GM18519 (cell line): ENCODE results near the gene PCDHA1.

ENCODE experiments used
- ATAC-seq: cut with Tn5 transposase; IDR thresholded peaks from one replicate; pipeline ENCODE4 v1.9.1; 2021; ENCODE audit warnings: mild to moderate bottlenecking, moderate library complexity; ENCODE audit not compliant: unreplicated experiment, low FRiP score

The PCDHA1 gene

DNA sequence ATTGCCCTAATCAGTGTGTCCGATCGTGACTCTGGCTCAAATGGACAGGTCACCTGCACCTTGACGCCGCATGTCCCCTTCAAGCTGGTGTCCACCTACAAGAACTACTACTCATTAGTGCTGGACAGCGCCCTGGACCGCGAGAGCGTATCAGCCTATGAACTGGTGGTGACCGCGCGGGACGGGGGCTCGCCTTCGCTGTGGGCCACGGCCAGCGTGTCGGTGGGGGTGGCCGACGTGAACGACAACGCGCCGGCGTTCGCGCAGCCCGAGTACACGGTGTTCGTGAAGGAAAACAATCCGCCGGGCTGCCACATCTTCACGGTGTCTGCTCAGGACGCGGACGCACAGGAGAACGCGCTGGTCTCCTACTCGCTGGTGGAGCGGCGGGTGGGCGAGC is 97.4 kb downstream of the PCDHA1 start:
- ATAC-seq, result no peak

DNA sequence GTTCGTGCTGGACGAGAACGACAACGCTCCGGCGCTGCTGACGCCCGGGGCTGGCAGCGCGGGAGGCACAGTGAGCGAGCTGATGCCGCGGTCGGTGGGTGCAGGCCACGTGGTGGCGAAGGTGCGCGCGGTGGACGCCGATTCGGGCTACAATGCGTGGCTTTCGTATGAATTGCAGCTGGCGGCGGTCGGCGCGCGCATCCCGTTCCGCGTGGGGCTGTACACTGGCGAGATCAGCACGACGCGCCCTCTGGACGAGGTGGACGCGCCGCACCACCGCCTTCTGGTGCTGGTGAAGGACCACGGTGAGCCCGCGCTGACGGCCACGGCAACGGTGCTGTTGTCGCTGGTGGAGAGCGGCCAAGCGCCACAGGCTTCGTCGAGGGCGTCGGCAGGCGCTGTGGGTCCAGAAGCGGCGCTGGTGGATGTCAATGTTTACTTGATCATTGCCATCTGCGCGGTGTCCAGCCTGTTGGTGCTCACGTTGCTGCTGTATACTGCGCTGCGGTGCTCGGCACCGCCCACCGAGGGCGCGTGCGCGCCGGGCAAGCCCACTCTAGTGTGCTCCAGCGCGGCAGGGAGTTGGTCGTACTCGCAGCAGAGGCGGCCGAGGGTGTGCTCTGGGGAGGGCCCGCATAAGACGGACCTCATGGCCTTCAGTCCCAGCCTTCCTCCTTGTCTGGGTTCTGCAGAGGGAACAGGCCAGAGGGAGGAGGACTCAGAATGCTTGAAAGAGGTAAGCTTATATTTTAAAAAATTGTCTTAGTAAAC is 98.2 kb downstream of the PCDHA1 start:
- ATAC-seq, result no peak

DNA sequence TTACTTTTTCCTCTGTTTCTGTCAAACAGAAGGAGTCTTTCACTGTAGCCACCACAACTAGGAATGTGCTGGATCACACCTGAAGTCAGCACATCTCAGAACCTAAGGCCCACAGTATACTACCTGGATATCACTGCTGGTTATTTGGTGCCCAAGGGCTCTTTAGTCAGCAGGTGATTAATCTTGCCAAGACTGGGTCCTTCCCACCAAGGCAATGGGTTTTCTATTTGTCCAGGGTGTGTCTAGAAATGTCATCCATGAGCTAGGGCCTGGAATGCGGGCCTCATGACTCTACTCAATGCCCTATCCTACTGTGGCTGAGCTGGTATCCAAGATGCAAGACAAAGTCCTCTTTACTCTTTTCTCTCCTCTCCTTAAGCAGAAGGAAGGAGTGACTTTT is 130.4 kb downstream of the PCDHA1 start:
- ATAC-seq, result no peak

DNA sequence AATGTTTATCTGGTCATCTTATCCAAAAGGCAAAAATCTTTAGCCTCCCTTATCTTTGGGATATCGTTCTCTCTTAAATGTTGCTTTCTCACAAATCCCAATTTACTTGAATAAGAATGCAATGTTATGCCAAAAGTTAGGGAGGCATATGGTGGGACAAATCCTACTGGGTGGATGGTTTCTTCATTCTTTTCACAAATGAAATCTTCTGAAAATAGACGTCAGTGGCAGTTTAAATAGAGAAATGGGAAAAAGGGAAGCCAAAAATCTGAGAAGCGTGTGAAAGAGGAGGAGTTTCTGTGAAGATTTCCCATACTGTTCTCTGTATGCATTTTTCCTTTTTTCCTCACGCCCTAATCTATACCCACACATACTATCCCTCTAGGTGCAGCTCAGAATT is 137.7 kb downstream of the PCDHA1 start:
- ATAC-seq, result no peak

DNA sequence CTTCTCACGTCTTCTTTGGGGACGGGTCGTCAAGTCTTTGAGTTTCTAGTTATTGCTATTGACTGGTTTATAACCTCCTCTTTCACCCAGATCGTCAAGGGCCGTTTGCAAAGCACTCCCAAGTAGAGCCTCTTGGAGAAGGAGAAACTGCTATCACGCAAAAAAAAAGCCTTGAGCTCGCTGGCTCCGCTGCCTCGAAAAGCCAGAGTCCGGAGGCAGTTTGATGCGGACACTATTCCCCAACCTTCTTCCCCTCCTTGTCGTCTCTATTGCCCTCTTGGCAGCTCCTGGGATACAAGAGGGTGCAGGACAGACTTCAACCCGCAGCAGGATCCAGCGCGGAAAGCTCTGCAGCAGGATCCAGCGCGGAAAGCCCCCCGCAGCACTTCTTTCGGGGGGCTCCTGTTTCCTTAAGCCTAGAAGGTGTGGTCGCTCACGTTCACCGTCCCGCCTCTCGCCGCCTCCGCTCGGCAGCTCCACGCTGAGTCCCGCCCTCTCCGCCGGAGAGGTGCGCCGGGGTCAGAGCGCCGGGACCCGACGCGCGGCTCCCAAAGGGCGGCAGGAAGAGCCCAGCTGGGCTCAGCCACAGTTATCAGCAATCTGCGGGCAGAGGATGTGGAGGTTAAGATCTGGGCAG is 140.0 kb downstream of the PCDHA1 start, which contains the start of gene PCDHAC1:
Gene PCDHAC1 (plus strand): TSS at position 494 of the 637 bp plus-strand sequence. CDS start 594 bp downstream, outside the sequence.
- no peak for ATAC-seq

DNA sequence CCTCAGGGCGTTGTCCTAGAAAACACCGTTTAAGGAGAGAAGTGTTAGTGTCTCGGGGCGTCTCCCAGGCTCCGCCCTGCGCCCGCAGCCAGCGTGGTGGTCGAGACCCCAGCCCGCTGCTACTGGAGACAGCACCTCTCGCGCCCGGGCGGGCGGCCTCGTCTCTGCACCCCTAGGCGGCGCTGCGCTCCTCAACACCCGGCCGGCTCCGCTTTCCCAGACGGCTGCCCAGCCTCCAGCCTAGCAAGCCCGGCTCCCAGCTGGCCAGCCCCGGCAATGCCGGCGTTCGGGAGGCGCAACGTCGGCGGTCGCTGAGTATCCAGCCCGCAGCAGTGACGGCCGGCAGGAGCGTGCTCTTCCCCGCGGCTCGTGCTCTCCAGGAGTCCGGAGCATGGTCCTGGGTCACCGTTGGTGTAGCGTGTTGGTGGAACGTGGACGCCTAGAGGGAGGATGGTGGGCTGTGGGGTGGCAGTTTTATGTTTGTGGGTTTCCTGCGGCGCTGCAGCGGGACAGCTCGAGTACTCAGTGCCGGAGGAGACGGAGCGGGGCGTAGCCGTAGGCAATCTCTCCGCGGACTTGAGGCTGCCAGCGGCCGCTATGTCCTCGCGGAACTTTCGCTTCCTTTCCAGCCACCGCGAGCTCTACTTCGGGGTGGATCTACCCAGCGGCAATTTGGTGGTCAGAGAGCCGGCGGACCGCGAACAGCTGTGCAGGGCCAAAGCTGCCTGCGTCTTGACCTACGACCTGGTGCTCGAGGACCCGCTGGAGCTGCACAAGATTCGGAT is 140.7 kb downstream of the PCDHA1 start:
- ATAC-seq, result no peak

DNA sequence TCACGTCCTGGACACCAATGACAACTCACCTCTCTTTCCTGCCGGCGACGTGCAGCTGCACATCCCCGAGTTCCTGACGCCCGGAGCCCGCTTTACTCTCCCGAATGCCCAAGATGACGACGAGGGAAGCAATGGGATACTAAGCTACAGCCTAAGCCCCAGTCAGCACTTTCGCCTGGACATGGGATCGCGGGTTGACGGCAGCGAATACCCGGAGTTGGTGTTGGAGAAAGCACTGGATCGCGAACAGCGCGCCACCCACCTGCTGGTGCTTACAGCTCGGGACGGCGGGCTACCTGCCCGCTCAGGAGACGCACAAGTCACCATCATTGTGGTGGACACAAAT is 141.3 kb downstream of the PCDHA1 start:
- ATAC-seq, result no peak

DNA sequence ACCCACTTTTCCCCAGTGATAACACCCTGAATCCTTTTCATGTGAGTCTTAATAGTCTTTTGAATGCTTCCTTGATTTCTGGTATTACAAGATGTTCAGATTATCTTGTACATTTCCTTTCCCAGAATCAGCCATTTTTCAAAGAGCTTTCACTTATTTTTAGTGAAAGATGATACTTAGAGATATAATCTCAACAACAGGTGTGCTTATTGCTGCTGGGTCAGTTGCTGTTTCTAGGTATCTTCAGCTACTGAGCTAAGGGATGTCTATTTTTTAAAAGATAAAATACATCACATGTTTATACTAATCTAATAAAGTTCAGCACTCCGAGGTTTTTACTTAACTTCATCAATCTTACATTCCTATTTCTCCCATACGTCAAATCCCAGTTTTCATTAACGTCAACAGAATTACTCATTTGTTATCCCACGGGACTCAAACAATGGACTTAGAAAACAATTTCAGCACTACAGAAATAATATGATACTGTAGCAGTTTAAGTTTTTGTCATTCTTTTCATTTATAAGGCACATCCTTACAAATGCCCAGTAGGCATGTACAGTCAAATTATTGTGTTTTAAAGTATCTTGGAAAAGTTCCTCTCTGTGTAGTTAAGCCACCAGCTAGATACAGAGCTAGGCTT is 149.1 kb downstream of the PCDHA1 start:
- no peak for ATAC-seq

DNA sequence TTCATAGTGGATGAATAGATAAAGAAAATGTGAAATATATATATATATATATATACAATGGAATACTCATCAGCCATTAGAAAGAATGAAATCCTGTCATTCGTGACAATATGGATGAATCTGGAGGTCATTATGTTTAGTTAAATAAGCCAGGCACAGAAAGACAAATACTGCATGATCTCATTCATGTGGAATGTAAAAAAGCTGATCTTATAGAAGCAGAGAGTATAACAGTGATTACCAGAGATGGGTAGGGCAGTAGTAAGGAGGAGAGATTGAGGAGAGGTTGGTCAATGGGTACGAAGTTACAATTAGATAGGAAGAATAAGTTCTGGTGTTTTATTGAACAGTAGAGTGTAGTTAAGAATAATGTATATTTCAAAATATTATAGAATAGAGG is 160.6 kb downstream of the PCDHA1 start:
- ATAC-seq, result no peak

DNA sequence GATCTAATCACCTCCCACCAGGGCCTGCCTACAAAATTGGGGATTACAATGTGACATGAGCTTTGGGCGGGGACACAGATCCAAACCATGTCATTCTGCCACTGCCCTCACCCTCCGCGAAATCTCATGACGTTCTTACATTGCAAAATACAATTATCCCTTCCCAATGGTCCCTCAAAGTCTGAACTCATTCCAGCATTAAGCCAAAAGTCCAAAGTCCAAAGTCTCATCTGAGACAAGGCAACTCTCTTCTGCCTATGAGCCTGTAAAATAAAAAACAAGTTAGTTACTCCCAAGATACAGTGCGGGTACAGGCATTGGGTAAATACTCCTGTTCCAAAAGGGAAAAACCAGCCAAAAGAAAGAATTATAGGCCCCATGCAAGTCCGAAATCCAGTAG is 165.7 kb downstream of the PCDHA1 start:
- ATAC-seq, result no peak

DNA sequence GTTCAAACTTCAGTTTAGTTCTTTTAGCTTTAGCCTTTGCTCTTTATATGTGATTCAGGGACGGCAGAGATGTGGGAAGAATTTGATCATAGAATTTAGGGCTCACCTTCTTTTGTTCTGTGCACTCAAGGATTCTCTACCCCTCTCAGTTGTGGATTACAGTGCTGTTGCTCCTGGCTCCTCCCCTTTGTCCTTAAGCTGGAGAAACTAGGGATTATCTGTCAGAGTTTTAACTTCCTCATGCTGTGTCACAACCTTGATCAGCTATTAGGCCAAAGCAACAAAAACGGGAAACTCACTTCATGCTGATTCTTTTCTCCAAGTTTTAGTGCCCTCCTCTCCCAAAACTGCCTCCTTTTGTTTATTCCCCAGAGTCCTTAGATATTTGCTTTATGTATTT is 167.3 kb downstream of the PCDHA1 start:
- no peak for ATAC-seq

DNA sequence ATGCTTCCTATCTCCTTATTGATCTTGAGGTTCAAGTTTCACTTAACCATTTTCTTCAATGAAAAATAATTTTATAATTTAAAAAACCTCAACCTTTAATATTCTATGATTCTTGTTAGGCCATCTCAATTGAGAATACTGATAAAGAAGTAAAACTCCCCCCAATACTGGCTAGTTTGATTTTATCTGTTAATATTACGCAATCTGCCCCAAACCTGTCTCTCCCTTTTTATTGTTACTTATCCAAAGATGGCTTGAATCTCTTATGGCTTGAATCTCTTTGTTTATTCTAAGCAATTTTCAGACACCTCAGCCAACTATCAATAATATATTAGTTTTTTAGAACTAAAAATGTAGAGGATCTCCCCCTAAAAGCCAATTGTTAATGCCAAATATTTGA is 176.2 kb downstream of the PCDHA1 start:
- no peak for ATAC-seq

DNA sequence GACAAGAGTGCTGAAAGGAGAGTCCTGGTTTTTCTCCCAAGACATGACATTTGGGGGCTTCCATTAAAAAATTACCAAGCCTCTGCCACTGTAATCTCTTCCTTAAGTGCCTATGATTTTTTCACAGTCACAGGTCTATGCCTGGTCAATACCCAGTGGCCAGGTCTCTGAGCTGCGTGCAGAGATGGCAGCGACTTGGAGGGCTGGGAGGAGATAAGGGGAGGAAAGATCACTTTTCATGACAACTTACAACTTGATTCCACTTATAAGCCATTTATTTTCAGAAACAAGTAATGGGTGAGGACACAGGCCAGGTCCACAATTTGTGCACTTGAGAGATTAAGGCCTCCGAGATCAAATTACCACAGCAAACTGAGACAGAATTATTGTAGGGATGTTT is 178.4 kb downstream of the PCDHA1 start:
- ATAC-seq, result no peak

DNA sequence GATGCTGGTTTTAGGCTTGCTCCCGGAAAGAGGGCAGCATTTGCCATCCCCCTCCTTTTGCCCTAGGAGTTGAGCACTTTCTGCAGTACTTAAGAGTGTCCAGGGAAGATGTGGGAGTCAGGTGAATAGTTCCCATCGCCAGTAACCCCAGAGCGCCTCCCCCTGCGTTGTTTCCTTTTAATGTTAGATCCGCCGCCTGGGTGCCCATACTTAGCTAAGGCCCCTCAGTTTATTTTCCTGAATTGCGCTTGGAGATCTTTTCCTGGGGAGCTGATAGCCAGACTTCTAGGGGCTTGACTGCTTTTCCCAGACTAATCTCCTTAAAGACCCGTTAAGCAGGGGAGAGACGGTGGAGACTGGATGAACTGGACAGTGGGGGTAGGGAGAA is 180.0 kb downstream of the PCDHA1 start:
- ATAC-seq, result no peak

DNA sequence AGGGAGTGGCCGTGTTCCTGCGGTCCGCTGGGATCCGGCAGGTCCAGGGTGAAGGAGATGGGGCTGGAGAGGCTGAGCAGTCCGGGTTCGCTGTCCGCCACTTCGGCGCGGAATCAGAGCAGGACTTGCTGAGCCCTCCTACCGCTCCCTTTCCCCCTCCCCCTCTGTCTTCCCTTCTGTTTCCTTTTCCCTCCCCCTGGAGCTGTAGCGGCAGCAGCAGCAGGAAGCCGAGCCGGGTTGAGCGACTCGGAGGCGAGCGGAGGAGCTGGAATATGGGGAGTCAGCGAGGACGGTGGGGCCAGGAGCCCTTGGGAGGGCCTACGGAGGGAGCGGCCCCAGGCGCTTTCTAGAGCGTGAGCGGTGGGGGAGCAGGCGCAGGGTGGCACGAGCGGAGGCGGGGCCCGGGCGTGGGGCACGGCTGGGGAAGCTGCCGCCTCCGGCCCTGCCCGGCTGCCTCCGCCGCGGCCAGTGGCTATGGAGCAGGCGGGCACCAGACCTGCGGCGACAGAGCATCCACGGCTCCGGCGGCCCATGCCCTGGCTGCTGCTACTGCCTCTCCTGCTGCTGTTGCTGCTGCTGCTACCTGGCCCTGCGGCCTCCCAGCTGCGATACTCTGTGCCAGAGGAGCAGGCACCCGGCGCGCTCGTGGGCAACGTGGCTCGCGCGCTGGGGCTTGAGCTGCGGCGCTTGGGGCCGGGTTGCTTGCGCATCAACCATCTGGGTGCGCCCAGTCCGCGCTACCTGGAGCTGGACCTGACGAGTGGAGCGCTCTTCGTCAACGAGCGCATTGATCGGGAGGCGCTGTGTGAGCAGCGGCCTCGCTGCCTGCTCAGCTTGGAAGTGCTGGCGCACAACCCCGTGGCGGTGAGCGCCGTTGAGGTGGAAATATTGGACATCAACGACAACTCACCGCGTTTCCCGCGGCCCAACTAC is 180.6 kb downstream of the PCDHA1 start, which contains the start of gene PCDHAC2:
Gene PCDHAC2 (plus strand): TSS at position 184 of the 933 bp plus-strand sequence. CDS start 291 bp downstream, at position 475.
- ATAC-seq, result no peak

DNA sequence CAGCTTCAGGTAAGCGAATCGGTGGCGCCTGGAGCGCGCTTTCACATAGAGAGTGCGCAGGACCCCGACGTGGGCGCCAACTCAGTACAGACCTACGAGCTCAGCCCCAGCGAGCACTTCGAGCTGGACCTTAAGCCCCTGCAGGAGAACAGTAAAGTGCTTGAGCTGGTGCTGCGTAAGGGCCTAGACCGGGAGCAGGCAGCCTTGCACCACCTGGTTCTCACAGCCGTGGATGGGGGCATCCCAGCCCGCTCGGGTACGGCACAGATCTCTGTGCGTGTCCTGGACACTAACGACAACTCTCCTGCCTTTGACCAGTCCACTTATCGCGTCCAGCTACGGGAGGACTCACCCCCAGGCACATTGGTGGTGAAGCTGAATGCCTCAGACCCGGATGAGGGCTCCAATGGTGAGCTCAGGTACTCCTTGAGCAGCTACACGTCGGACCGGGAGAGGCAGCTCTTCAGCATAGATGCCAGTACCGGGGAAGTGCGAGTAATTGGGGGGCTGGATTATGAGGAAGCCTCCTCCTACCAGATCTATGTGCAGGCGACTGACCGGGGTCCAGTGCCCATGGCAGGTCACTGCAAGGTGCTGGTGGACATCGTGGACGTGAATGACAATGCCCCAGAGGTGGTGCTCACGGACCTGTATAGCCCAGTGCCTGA is 181.4 kb downstream of the PCDHA1 start:
- ATAC-seq, result no peak

DNA sequence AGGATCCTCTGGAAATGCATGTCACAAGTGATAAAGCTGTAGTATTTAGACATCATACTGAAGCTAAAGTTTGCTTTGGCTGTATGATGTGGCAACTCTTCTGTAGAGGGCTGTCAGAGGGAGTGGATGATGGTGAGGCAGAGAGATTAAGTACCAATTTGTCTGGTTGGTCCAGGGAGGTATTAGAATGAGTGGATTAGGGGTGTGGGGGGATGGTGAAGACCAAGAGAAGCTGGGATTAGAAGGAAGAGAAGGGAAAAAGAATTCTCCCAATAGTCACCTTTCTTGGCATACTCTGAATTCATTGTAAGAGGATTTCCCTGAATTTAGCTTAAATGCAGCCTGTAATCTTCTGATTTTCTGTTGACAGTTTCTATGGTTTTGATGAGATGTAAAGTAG is 183.9 kb downstream of the PCDHA1 start:
- ATAC-seq, result no peak

DNA sequence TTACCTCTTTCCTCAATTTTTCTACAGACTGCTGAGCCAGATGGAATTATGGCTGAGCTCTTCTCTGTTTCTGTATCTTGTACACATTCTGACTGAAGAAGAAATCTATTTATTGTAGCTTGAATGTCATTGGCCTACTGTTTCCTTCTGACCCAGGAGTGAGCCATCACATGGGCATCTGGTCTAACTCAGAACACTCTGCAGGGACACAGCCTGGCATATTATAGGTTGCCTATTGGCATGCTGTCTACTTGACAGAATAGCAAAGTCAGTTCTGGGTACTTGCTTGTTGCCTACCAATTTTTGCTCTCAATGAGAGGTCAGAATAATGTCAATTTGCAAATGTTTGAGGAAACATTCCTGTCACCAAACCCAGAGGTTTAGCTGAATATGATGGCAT is 187.6 kb downstream of the PCDHA1 start:
- ATAC-seq, result no peak

DNA sequence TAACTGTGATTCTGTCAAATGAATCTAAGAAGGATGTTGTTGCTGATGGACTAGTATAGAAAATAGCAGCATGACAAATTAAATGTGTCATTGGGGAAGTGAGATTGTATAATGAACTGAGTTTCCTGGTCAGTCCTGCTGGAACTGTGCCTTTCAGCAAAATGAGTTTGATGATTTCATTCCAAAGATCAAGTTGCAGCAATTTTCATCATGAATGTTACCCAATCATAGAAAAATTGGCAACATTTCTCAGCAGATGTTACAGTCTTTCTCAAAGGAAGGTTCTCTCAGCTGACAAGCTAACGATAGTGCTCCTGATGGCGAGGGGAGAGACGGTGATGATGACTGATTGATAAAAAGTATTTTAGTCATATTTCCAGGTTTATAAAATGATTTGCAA is 191.1 kb downstream of the PCDHA1 start:
- ATAC-seq, result no peak
